CD4-positive, alpha-beta memory T cell (primary cell): ENCODE measurements around the gene TGIF2. TPM values are rescaled to one million over a fixed set of nuclear protein-coding genes. Genes with fewer than 3 reads are reported as not detected.

Experiments
- CTCF ChIA-PET: fragments of 350-600 bp; sonication (Branson Sonifier 250); formaldehyde crosslinking; loops from one replicate; lab custom pipeline; 2021; ENCODE audit warnings: inconsistent platforms; ENCODE audit not compliant: partially characterized antibody; lab: Charles Lee
- POLR2A ChIA-PET: fragments of 350-600 bp; sonication (Branson Sonifier 250); formaldehyde crosslinking; loops from one replicate; lab custom pipeline; 2021; ENCODE audit not compliant: partially characterized antibody; lab: Charles Lee
- DNase-seq, 5 donors: peaks; one replicate each; pipeline versions ENCODE4 v3.0.0 to v3.0.0-alpha.2; 2020 to 2022; ENCODE audit warnings: mixed read lengths in 1 of 5
- H3K27ac ChIP-seq: one replicate; pipeline ENCODE4 v1.7.0; 2013; ENCODE audit warnings: low read depth, low read length
- H3K27me3 ChIP-seq: 2 replicates; pipeline ENCODE4 v1.7.0; 2013; ENCODE audit warnings: mild to moderate bottlenecking, low read length, moderate library complexity; ENCODE audit not compliant: insufficient read depth
- H3K36me3 ChIP-seq: 2 replicates; pipeline ENCODE4 v1.7.0; 2013; ENCODE audit warnings: mild to moderate bottlenecking, low read length, moderate library complexity; ENCODE audit not compliant: insufficient read depth
- H3K4me1 ChIP-seq: 2 replicates; pipeline ENCODE4 v1.7.0; 2013; ENCODE audit warnings: mild to moderate bottlenecking, low read length, moderate library complexity; ENCODE audit not compliant: insufficient read depth
- H3K4me3 ChIP-seq, 2 donors: one replicate each; pipeline ENCODE4 v1.7.0; 2013; ENCODE audit warnings: low read length in 2 of 2, mild to moderate bottlenecking in 1 of 2
- H3K9me3 ChIP-seq, 2 donors: one replicate each; pipeline ENCODE4 v1.7.0; 2013; ENCODE audit warnings: low read length in 2 of 2, control low read depth in 1 of 2; ENCODE audit not compliant: control insufficient read depth in 1 of 2
- H3K27ac Mint-ChIP-seq, 7 donors: one replicate each; pipeline ENCODE4 v1.8.0; 2020 to 2021; ENCODE audit warnings: mixed read lengths in 7 of 7, mild to moderate bottlenecking in 6 of 7, inconsistent platforms in 3 of 7, moderate library complexity in 3 of 7
- H3K27me3 Mint-ChIP-seq, 2 donors: one replicate each; pipeline ENCODE4 v1.8.0; 2020 to 2021; ENCODE audit warnings: mixed read lengths in 2 of 2
- H3K36me3 Mint-ChIP-seq, 2 donors: one replicate each; pipeline ENCODE4 v1.8.0; 2020 to 2021; ENCODE audit warnings: mixed read lengths in 2 of 2, inconsistent platforms in 1 of 2, mild to moderate bottlenecking in 1 of 2
- H3K4me1 Mint-ChIP-seq, 4 donors: one replicate each; pipeline ENCODE4 v1.8.0; 2020 to 2021; ENCODE audit warnings: mixed read lengths in 4 of 4, mild to moderate bottlenecking in 1 of 4
- H3K4me3 Mint-ChIP-seq, 8 donors: one replicate each; pipeline ENCODE4 v1.8.0; 2020 to 2021; ENCODE audit warnings: mixed read lengths in 8 of 8, mild to moderate bottlenecking in 7 of 8, moderate library complexity in 6 of 8, inconsistent platforms in 3 of 8
- H3K9me3 Mint-ChIP-seq, 8 donors: one replicate each; pipeline ENCODE4 v1.8.0; 2020 to 2021; ENCODE audit warnings: mixed read lengths in 8 of 8, mild to moderate bottlenecking in 5 of 8, inconsistent platforms in 3 of 8, moderate library complexity in 1 of 8
- intact Hi-C: fragments of 100-400 bp; cut with micrococcal nuclease; formaldehyde crosslinking; loops from one replicate; pipeline ENCODE4 v1.15.1; 2023
- polyA plus RNA-seq, 2 donors: library from polyadenylated mRNA; unstranded; fragments of 300-500 nt; fragmentation: Illumina TruSeq; gene quantifications; one replicate each; pipeline ENCODE4 v1.2.3, GENCODE V29; 2021
- total RNA-seq, 2 experiments: library from RNA; stranded (reverse); gene quantifications; one replicate each; pipeline ENCODE4 v1.2.3, GENCODE V29; 2021

TGIF2 gene
- total and polyA plus RNA-seq, 4 experiments from 2014 or later, result 19.2 to 35.0 (median 28.2) TPM

DNA sequence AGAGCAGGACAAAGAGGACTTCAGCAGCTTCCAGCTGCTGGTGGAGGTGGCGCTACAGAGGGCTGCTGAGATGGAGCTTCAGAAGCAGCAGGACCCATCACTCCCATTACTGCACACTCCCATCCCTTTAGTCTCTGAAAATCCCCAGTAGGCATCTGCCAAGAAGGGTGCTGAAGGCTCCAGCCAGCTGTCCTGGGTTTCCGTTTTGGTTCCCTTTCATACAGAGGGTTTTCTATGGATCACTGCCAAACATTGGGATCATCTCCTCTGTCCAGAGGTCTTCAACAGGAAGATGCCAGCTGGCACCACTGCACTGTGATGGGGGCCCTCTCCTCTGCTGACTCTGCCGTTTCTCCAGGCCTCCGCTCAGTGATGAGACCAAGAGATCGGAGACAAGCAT, 17.9 kb downstream of the TGIF2 start:
- intact Hi-C loops, result no loop called here
- H3K27me3 Mint-ChIP-seq, result no peaks in the 10 kb centered on the region
- H3K36me3 Mint-ChIP-seq, result peaks cover 7 to 31% of the 10 kb centered on the region in 2 donors
- Histone ChIP-seq H3K9me3 (no peaks in the 10 kb centered on the region), H3K4me1 (peaks cover 49% of the 10 kb centered on the region), H3K27ac (peak overlapping the region; percentile 38), H3K36me3 (peaks cover 4% of the 10 kb centered on the region), H3K27me3 (no peaks in the 10 kb centered on the region), H3K4me3 (no peak overlapping the region)
- ChIA-PET CTCF (interaction anchor here (1.2 to 13.2 kb wide), 7 partner anchors 11 to 217 kb away, joined by 3 to 132 read pairs (median 5); partner anchors contain the start of genes RAB5IF and TGIF2), POLR2A (interaction anchor here (1.1 to 13.7 kb wide), 3 partner anchors 9 to 16 kb away, joined by 3 to 202 read pairs (median 142); partner anchors contain the start of genes RAB5IF and TGIF2)
- no peak overlapping the region for H3K4me3 Mint-ChIP-seq
- H3K4me1 Mint-ChIP-seq, result peaks cover 32 to 67% (median 48%) of the 10 kb centered on the region in 4 donors
- H3K27ac Mint-ChIP-seq, result peak overlapping the region; percentile 42 to 93 (median 85)
- DNase-seq, result no peak
- H3K9me3 Mint-ChIP-seq, result no peaks in the 10 kb centered on the region

DNA sequence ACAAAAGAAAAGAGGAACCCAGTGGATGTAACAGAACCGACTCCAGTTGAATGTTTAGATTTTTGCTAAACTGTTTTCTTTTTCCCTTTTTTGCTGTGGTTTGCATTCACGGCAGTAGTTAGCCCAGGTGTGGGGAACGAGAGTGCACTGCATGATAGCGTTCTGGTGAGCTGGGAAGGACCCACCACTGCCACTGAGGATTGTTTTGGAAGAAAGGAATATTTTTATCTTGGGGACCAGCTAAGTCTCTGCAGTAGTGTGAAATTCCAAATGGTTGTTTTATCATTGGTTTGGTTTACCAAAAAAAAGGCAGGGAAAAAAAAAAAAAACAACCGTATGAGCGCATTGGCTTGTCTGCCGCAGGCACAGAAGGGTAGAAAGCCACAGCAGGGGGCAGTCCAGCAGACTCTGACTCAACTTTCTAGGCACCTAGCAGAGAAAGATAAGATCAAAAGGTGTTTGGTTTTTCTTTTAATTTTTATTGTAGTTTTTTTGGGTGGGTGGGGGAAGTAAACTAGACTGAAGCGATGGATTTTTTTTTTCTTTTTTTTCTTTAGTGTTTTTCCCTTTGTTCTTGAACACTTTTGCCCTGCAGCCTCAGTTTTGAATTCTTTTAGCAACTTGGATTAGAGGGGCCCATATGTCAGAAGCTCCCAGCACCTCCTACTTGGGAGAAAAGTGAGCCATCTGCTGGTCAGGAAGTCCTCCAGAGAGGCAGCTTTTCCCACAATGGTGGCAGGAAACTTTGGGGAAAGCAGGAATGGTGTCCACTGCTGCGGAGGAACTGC, 18.7 kb downstream of the TGIF2 start:
- H3K36me3 Mint-ChIP-seq, result peaks cover 3 to 26% of the 10 kb centered on the region in 2 donors
- no peak overlapping the region for H3K4me3 ChIP-seq
- H3K4me3 Mint-ChIP-seq, result peak overlapping the region in 7 of 8 donors; percentile 26 to 77 (median 57)
- H3K9me3 ChIP-seq, result no peaks in the 10 kb centered on the region
- H3K27ac Mint-ChIP-seq, result peak overlapping the region; percentile 77 to 93 (median 86)
- ChIA-PET CTCF (interaction anchor here (0.5 to 13.2 kb wide), 8 partner anchors 10 to 1093 kb away, joined by 3 to 132 read pairs (median 4); partner anchors contain the start of genes RAB5IF and TGIF2), POLR2A (interaction anchor here (0.6 to 13.7 kb wide), 4 partner anchors 10 to 24 kb away, joined by 3 to 202 read pairs (median 72); partner anchors contain the start of genes RAB5IF and TGIF2)
- DNase-seq, result peak; percentile 51 to 87 (median 63)
- intact Hi-C loops, result loop anchor here (1.0 kb wide), 1 partner anchor 19 kb away; the partner anchor contains the start of gene TGIF2
- peaks cover 4% of the 10 kb centered on the region for H3K36me3 ChIP-seq
- no peaks in the 10 kb centered on the region for H3K27me3 ChIP-seq
- H3K27me3 Mint-ChIP-seq, result no peaks in the 10 kb centered on the region
- H3K4me1 ChIP-seq, result peaks cover 51% of the 10 kb centered on the region
- no peaks in the 10 kb centered on the region for H3K9me3 Mint-ChIP-seq
- H3K27ac ChIP-seq, result peak overlapping the region; percentile 38
- H3K4me1 Mint-ChIP-seq, result peaks cover 29 to 64% (median 44%) of the 10 kb centered on the region in 4 donors

DNA sequence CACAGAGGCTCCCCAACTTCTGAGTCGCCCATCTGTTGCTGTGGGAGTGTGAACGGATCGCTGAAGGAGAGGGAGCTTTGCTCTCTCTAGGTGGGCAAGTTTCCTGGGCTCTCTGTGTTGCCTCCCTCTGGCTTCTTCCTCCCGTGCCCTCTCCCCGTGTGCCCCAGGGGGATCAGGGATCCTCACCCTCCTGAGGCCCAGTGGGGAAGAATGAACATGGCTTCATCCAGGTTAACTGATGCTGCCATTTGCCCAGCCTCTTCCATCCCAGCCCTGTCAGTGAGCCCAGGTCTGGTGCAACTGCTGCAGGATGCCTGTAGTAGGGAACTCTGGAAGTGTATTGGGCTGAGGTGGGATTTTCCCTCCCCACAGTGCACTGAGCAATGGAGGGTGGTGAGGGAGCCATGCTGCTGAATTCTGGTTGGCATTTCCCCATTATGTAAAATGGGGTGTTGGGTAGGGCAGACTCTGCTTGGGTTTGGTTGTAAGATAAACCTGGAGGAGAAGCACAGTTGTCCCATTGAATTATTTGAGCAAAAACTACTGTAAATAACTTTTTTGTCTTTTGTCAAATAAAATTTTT, 20.0 kb downstream of the TGIF2 start:
- H3K27ac Mint-ChIP-seq, result peak overlapping the region; percentile 47 to 94 (median 87)
- no peak for DNase-seq
- POLR2A ChIA-PET, result interaction anchor here (1.9 to 13.7 kb wide), 3 partner anchors 12 to 50 kb away, joined by 6 to 202 read pairs (median 142); partner anchors contain the start of genes RAB5IF and TGIF2
- CTCF ChIA-PET, result interaction anchor here (1.8 to 13.2 kb wide), 8 partner anchors 8 to 215 kb away, joined by 4 to 132 read pairs (median 16); partner anchors contain the start of genes RAB5IF and TGIF2
- no peaks in the 10 kb centered on the region for H3K9me3 ChIP-seq
- peaks cover 29 to 57% (median 40%) of the 10 kb centered on the region in 4 donors for H3K4me1 Mint-ChIP-seq
- H3K36me3 Mint-ChIP-seq, result peaks cover 0 to 26% of the 10 kb centered on the region in 2 donors
- H3K4me3 ChIP-seq, result no peak overlapping the region
- H3K36me3 ChIP-seq, result peaks cover 4% of the 10 kb centered on the region
- no peaks in the 10 kb centered on the region for H3K9me3 Mint-ChIP-seq
- peak overlapping the region in 1 of 8 donors; percentile 43 for H3K4me3 Mint-ChIP-seq
- intact Hi-C loops, result no loop called here
- H3K4me1 ChIP-seq, result peaks cover 51% of the 10 kb centered on the region
- H3K27me3 ChIP-seq, result no peaks in the 10 kb centered on the region
- no peaks in the 10 kb centered on the region for H3K27me3 Mint-ChIP-seq
- peak overlapping the region; percentile 11 for H3K27ac ChIP-seq

- intact Hi-C loops, result no loop called here
- no peak for DNase-seq
- H3K27me3 ChIP-seq, result no peaks in the 10 kb centered on the region
- CTCF ChIA-PET, result no interaction called here
- peaks cover 17 to 26% (median 21%) of the 10 kb centered on the region in 4 donors for H3K4me1 Mint-ChIP-seq
- no peaks in the 10 kb centered on the region for H3K36me3 ChIP-seq
- no peak overlapping the region for H3K4me3 ChIP-seq
- no peaks in the 10 kb centered on the region for H3K27me3 Mint-ChIP-seq
- H3K9me3 Mint-ChIP-seq, result no peaks in the 10 kb centered on the region
- H3K4me1 ChIP-seq, result peaks cover 22% of the 10 kb centered on the region
- H3K27ac Mint-ChIP-seq, result peak overlapping the region in 2 of 7 donors; percentile 24 to 48
- H3K36me3 Mint-ChIP-seq, result no peaks in the 10 kb centered on the region
- H3K27ac ChIP-seq, result no peak overlapping the region
- POLR2A ChIA-PET, result interaction anchor here (1.2 kb wide), 1 partner anchor 10 kb away, joined by 3 read pairs; no protein-coding TSS in a partner anchor
- no peaks in the 10 kb centered on the region for H3K9me3 ChIP-seq
- H3K4me3 Mint-ChIP-seq, result no peak overlapping the region
These were observed 26.5 kb downstream of the TGIF2 start for GRCh38 chr20:36599912-36600345.

- Mint-ChIP-seq H3K4me3 (no peak overlapping the region), H3K9me3 (peaks cover 0 to 2% (median 0%) of the 10 kb centered on the region in 8 donors), H3K27ac (peak overlapping the region in 4 of 7 donors; percentile 2 to 69 (median 58)), H3K27me3 (peaks cover 1 to 2% of the 10 kb centered on the region in 2 donors), H3K36me3 (peaks cover 0 to 11% of the 10 kb centered on the region in 2 donors), H3K4me1 (peaks cover 15 to 28% (median 20%) of the 10 kb centered on the region in 4 donors)
- ChIA-PET POLR2A (interaction anchor here (1.1 to 9.5 kb wide), 2 partner anchors 23 to 28 kb away, joined by 3 to 153 read pairs; partner anchors contain the start of gene TGIF2), CTCF (interaction anchor here (0.9 to 1.7 kb wide), 2 partner anchors 10 to 11 kb away, joined by 3 to 4 read pairs; no protein-coding TSS in a partner anchor)
- Histone ChIP-seq H3K9me3 (no peaks in the 10 kb centered on the region), H3K36me3 (no peaks in the 10 kb centered on the region), H3K27ac (no peak overlapping the region), H3K4me1 (peaks cover 15% of the 10 kb centered on the region), H3K4me3 (no peak overlapping the region), H3K27me3 (no peaks in the 10 kb centered on the region)
- intact Hi-C loops, result no loop called here
- no peak for DNase-seq
These were observed 28.1 kb downstream of the TGIF2 start for GRCh38 chr20:36601540-36601939.

DNA sequence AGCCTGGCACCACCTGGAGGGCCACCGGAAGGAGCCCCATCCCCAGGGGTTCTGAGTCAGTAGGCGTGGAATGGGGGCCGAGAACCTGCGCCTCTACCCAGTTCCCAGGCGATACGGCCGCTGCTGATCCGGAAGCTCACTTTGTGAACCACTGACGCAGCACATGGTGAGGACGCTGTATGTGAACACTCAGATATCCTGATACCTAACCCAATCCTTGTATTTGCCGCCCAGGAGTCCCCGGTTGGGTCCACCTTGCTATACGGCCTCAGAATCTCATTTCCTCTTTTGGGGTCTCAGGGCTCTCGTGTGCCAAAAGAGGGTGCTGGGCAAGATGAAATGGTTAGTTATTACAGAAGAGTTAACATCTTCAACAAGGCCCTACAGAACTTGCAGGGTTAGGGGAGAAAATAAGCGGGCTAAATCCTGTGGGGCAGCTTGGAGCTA, 31.6 kb downstream of the TGIF2 start:
- peaks cover 0 to 35% of the 10 kb centered on the region in 2 donors for H3K36me3 Mint-ChIP-seq
- POLR2A ChIA-PET, result interaction anchor here (0.6 to 12.7 kb wide), 20 partner anchors 12 to 553 kb away, joined by 3 to 153 read pairs (median 8); partner anchors contain the start of genes DSN1, NDRG3, SLA2 and TGIF2
- Histone ChIP-seq H3K4me1 (peaks cover 30% of the 10 kb centered on the region), H3K36me3 (peaks cover 20% of the 10 kb centered on the region), H3K4me3 (peak overlapping the region; percentile 19 to 62), H3K27ac (peak overlapping the region; percentile 98), H3K9me3 (no peaks in the 10 kb centered on the region), H3K27me3 (no peaks in the 10 kb centered on the region)
- peak overlapping the region; percentile 83 to 97 (median 94) for H3K4me3 Mint-ChIP-seq
- peak overlapping the region; percentile 97 to 99 (median 98) for H3K27ac Mint-ChIP-seq
- intact Hi-C loops, result loop anchor here (1.0 to 2.0 kb wide), 7 partner anchors 10 to 144 kb away; partner anchors contain the start of genes NDRG3 and TGIF2
- DNase-seq, result peak in 1 of 5 donors; percentile 76
- H3K9me3 Mint-ChIP-seq, result peaks cover 0 to 2% (median 0%) of the 10 kb centered on the region in 8 donors
- H3K4me1 Mint-ChIP-seq, result peaks cover 17 to 43% (median 28%) of the 10 kb centered on the region in 4 donors
- peaks cover 1 to 2% of the 10 kb centered on the region in 2 donors for H3K27me3 Mint-ChIP-seq
- CTCF ChIA-PET, result interaction anchor here (0.5 to 5.1 kb wide), 15 partner anchors 9 to 150 kb away, joined by 3 to 70 read pairs (median 7); partner anchors contain the start of genes SLA2 and TGIF2
